Activated CD4-positive, alpha-beta memory T cell treated with anti-CD3 and anti-CD28 coated beads for 36 hours (primary cell): ENCODE data around the gene GBX2. TPM values are rescaled to one million over a fixed set of nuclear protein-coding genes. Genes with fewer than 3 reads are reported as not detected.
A peak's percentile ranks its signal among the peaks of the same experiment; 100 is the strongest.

ENCODE experiments used
- CTCF ChIA-PET: fragments of 350-600 bp; sonication (Branson Sonifier 250); formaldehyde crosslinking; loops from one replicate; lab custom pipeline; 2021; ENCODE audit warnings: antibody characterized with exemption, inconsistent platforms; lab: Charles Lee
- POLR2A ChIA-PET: fragments of 350-600 bp; sonication (Branson Sonifier 250); formaldehyde crosslinking; loops from one replicate; lab custom pipeline; 2021; ENCODE audit warnings: antibody characterized with exemption; lab: Charles Lee
- DNase-seq: peaks from one replicate; pipeline ENCODE4 v3.0.0-alpha.2; 2020
- H3K27ac Mint-ChIP-seq: one replicate; pipeline ENCODE4 v1.8.0; 2021; ENCODE audit warnings: mixed read lengths
- H3K27me3 Mint-ChIP-seq: one replicate; pipeline ENCODE4 v1.8.0; 2021; ENCODE audit warnings: mixed read lengths
- H3K36me3 Mint-ChIP-seq: one replicate; pipeline ENCODE4 v1.8.0; 2021; ENCODE audit warnings: mixed read lengths
- H3K4me1 Mint-ChIP-seq: one replicate; pipeline ENCODE4 v1.8.0; 2021; ENCODE audit warnings: low read depth, mixed read lengths
- H3K4me3 Mint-ChIP-seq: one replicate; pipeline ENCODE4 v1.8.0; 2021; ENCODE audit warnings: mild to moderate bottlenecking, mixed read lengths
- H3K9me3 Mint-ChIP-seq: one replicate; pipeline ENCODE4 v1.8.0; 2021; ENCODE audit warnings: mixed read lengths
- intact Hi-C: fragments of 100-400 bp; cut with micrococcal nuclease; formaldehyde crosslinking; loops from one replicate; pipeline ENCODE4 v1.15.1; 2023
- total RNA-seq, 2 experiments: library from RNA; stranded (reverse); gene quantifications; one replicate each; pipeline ENCODE4 v1.2.3, GENCODE V29; 2021

Gene GBX2
- total RNA-seq, 2 experiments from 2014 or later: not detected

- POLR2A ChIA-PET: no interaction called here
- Mint-ChIP-seq H3K27me3 (peaks cover 7% of the 10 kb centered on the region), H3K4me3 (no peak overlapping the region), H3K36me3 (no peaks in the 10 kb centered on the region), H3K9me3 (peaks cover 6% of the 10 kb centered on the region), H3K4me1 (no peaks in the 10 kb centered on the region), H3K27ac (no peak overlapping the region)
- DNase-seq: no peak
- CTCF ChIA-PET: no interaction called here
- intact Hi-C loops: no loop called here
These were observed 39.3 kb upstream of the GBX2 start for GRCh38 chr2:236207472-236207871.

GRCh38 chr2:236205867-236206645, 37.9 kb upstream of the GBX2 start:
- Mint-ChIP-seq H3K4me3 (no peak overlapping the region), H3K9me3 (peaks cover 6% of the 10 kb centered on the region), H3K4me1 (no peaks in the 10 kb centered on the region), H3K36me3 (no peaks in the 10 kb centered on the region), H3K27me3 (peaks cover 4% of the 10 kb centered on the region), H3K27ac (no peak overlapping the region)
- ChIA-PET CTCF (no interaction called here), POLR2A (no interaction called here)
- no peak for DNase-seq
- intact Hi-C loops: no loop called here

- no peaks in the 10 kb centered on the region for H3K36me3 Mint-ChIP-seq
- ChIA-PET CTCF (no interaction called here), POLR2A (no interaction called here)
- intact Hi-C loops: no loop called here
- no peak overlapping the region for H3K4me3 Mint-ChIP-seq
- H3K27ac Mint-ChIP-seq: no peak overlapping the region
- peaks cover 5% of the 10 kb centered on the region for H3K27me3 Mint-ChIP-seq
- no peak for DNase-seq
- H3K9me3 Mint-ChIP-seq: peaks cover 6% of the 10 kb centered on the region
- H3K4me1 Mint-ChIP-seq: no peaks in the 10 kb centered on the region
These were observed 36.8 kb upstream of the GBX2 start for GRCh38 chr2:236204953-236205352.

GRCh38 chr2:236200378-236200777, 32.2 kb upstream of the GBX2 start:
- intact Hi-C loops: no loop called here
- ChIA-PET POLR2A (no interaction called here), CTCF (interaction anchor here (0.6 kb wide), 1 partner anchor 264 kb away, joined by 3 read pairs; no protein-coding TSS in a partner anchor)
- no peaks in the 10 kb centered on the region for H3K9me3 Mint-ChIP-seq
- no peak overlapping the region for H3K4me3 Mint-ChIP-seq
- H3K4me1 Mint-ChIP-seq: no peaks in the 10 kb centered on the region
- DNase-seq: no peak
- H3K36me3 Mint-ChIP-seq: no peaks in the 10 kb centered on the region
- peaks cover 4% of the 10 kb centered on the region for H3K27me3 Mint-ChIP-seq
- no peak overlapping the region for H3K27ac Mint-ChIP-seq

GRCh38 chr2:236196366-236196765, 28.2 kb upstream of the GBX2 start:
- DNase-seq: no peak
- H3K4me1 Mint-ChIP-seq: no peaks in the 10 kb centered on the region
- H3K9me3 Mint-ChIP-seq: no peaks in the 10 kb centered on the region
- ChIA-PET POLR2A (no interaction called here), CTCF (no interaction called here)
- no peak overlapping the region for H3K27ac Mint-ChIP-seq
- intact Hi-C loops: no loop called here
- H3K36me3 Mint-ChIP-seq: no peaks in the 10 kb centered on the region
- peaks cover 2% of the 10 kb centered on the region for H3K27me3 Mint-ChIP-seq
- no peak overlapping the region for H3K4me3 Mint-ChIP-seq

- Mint-ChIP-seq H3K4me1 (no peaks in the 10 kb centered on the region), H3K4me3 (no peak overlapping the region), H3K9me3 (no peaks in the 10 kb centered on the region), H3K36me3 (no peaks in the 10 kb centered on the region), H3K27me3 (peaks cover 1% of the 10 kb centered on the region), H3K27ac (no peak overlapping the region)
- intact Hi-C loops: no loop called here
- POLR2A ChIA-PET: no interaction called here
- no peak for DNase-seq
- CTCF ChIA-PET: no interaction called here
These were observed 27.5 kb upstream of the GBX2 start for GRCh38 chr2:236195726-236196125.

GRCh38 chr2:236194786-236195185, 26.6 kb upstream of the GBX2 start:
- H3K4me1 Mint-ChIP-seq: no peaks in the 10 kb centered on the region
- peaks cover 1% of the 10 kb centered on the region for H3K27me3 Mint-ChIP-seq
- intact Hi-C loops: no loop called here
- POLR2A ChIA-PET: no interaction called here
- no peak overlapping the region for H3K27ac Mint-ChIP-seq
- no peak for DNase-seq
- H3K4me3 Mint-ChIP-seq: no peak overlapping the region
- CTCF ChIA-PET: no interaction called here
- no peaks in the 10 kb centered on the region for H3K36me3 Mint-ChIP-seq
- no peaks in the 10 kb centered on the region for H3K9me3 Mint-ChIP-seq

- Mint-ChIP-seq H3K9me3 (no peaks in the 10 kb centered on the region), H3K4me3 (no peak overlapping the region), H3K36me3 (no peaks in the 10 kb centered on the region), H3K27me3 (peaks cover 3% of the 10 kb centered on the region), H3K4me1 (no peaks in the 10 kb centered on the region), H3K27ac (no peak overlapping the region)
- ChIA-PET CTCF (interaction anchor here (1.2 kb wide), 2 partner anchors 12 to 414 kb away, joined by 3 read pairs; no protein-coding TSS in a partner anchor), POLR2A (no interaction called here)
- DNase-seq: no peak
- intact Hi-C loops: no loop called here
These were observed 24.8 kb upstream of the GBX2 start for GRCh38 chr2:236193026-236193425.

GRCh38 chr2:236190674-236191073, 22.5 kb upstream of the GBX2 start:
- Mint-ChIP-seq H3K9me3 (no peaks in the 10 kb centered on the region), H3K27ac (no peak overlapping the region), H3K27me3 (peaks cover 12% of the 10 kb centered on the region), H3K4me3 (no peak overlapping the region), H3K36me3 (no peaks in the 10 kb centered on the region), H3K4me1 (no peaks in the 10 kb centered on the region)
- ChIA-PET POLR2A (no interaction called here), CTCF (interaction anchor here (1.1 to 2.3 kb wide), 2 partner anchors 13 to 411 kb away, joined by 3 to 8 read pairs; no protein-coding TSS in a partner anchor)
- intact Hi-C loops: no loop called here
- DNase-seq: no peak

- Mint-ChIP-seq H3K27me3 (peaks cover 51% of the 10 kb centered on the region), H3K4me3 (no peak overlapping the region), H3K36me3 (no peaks in the 10 kb centered on the region), H3K27ac (no peak overlapping the region), H3K9me3 (no peaks in the 10 kb centered on the region), H3K4me1 (no peaks in the 10 kb centered on the region)
- ChIA-PET POLR2A (no interaction called here), CTCF (interaction anchor here (1.0 kb wide), 1 partner anchor 9 kb away, joined by 3 read pairs; no protein-coding TSS in a partner anchor)
- no peak for DNase-seq
- intact Hi-C loops: no loop called here
These were observed 16.5 kb upstream of the GBX2 start for GRCh38 chr2:236184701-236185100.

- H3K27me3 Mint-ChIP-seq: peaks cover 63% of the 10 kb centered on the region
- H3K4me3 Mint-ChIP-seq: no peak overlapping the region
- ChIA-PET CTCF (interaction anchor here (0.7 to 3.5 kb wide), 12 partner anchors 8 to 565 kb away, joined by 3 to 27 read pairs (median 4); partner anchors contain the start of gene GBX2), POLR2A (no interaction called here)
- peaks cover 7% of the 10 kb centered on the region for H3K4me1 Mint-ChIP-seq
- H3K27ac Mint-ChIP-seq: peak overlapping the region; percentile 30
- intact Hi-C loops: loop anchor here (1.0 kb wide), 3 partner anchors 14 to 415 kb away; no protein-coding TSS in a partner anchor
- H3K9me3 Mint-ChIP-seq: no peaks in the 10 kb centered on the region
- H3K36me3 Mint-ChIP-seq: no peaks in the 10 kb centered on the region
- DNase-seq: peak; percentile 49
These were observed 12.8 kb upstream of the GBX2 start for GRCh38 chr2:236180831-236181453.

- Mint-ChIP-seq H3K4me3 (no peak overlapping the region), H3K9me3 (no peaks in the 10 kb centered on the region), H3K27ac (no peak overlapping the region), H3K36me3 (no peaks in the 10 kb centered on the region), H3K4me1 (peaks cover 7% of the 10 kb centered on the region), H3K27me3 (peaks cover 61% of the 10 kb centered on the region)
- ChIA-PET POLR2A (no interaction called here), CTCF (interaction anchor here (0.7 to 3.5 kb wide), 14 partner anchors 8 to 566 kb away, joined by 3 to 27 read pairs (median 4); partner anchors contain the start of gene GBX2)
- no peak for DNase-seq
- intact Hi-C loops: loop anchor here (1.0 kb wide), 2 partner anchors 13 to 414 kb away; no protein-coding TSS in a partner anchor
These were observed 12.1 kb upstream of the GBX2 start for GRCh38 chr2:236180076-236180816.
